Body of pancreas (tissue), 4 donors: ENCODE results near the gene INPP1.

ENCODE experiments used
- CTCF ChIP-seq, 7 experiments: fragments of 450-650 bp in 4 of 7; fragments of 200-600 bp in 3 of 7; sonication (generic) in 3 of 7; IDR thresholded peaks; one replicate each; pipeline ENCODE4 v1.5.1; 2016 to 2019; ENCODE audit warnings: antibody characterized with exemption in 7 of 7
- POLR2A ChIP-seq, 3 donors: fragments of 450-650 bp; IDR thresholded peaks; one replicate each; pipeline ENCODE4 v1.6.1; 2016; ENCODE audit warnings: antibody characterized with exemption in 3 of 3, mild to moderate bottlenecking in 2 of 3

GRCh38 chr2:190320696-190321095 lies 22.7 kb upstream of the INPP1 start:
- no peak for TF ChIP-seq CTCF (IDR thresholded peaks at IDR 0.05)
- TF ChIP-seq POLR2A (IDR thresholded peaks at IDR 0.05): no peak
